ENCODE measurements around the gene NFKBIA. TPM values are rescaled to one million over a fixed set of nuclear protein-coding genes. Genes with fewer than 3 reads are reported as not detected.
A peak's percentile ranks its signal among the peaks of the same experiment; 100 is the strongest.
"Not testable (repeated sequence)": the region's sequence is repeated elsewhere in the genome, so short reads cannot be mapped to it uniquely, and the experiment has no call there.

The NFKBIA gene
- total and polyA plus RNA-seq, 7 donors: 48.7 to 151 (median 94.0) TPM

GRCh38 chr14:35375558-35376025 is 29.0 kb downstream of the NFKBIA start:
- H3K4me3 ChIP-seq: no peak overlapping the region
- no peak for ATAC-seq
- DNase-seq: peak in 1 of 2 donors; percentile 16
- H3K36me3 ChIP-seq (ENCODE audit: insufficient read depth in 1 of 2, low read depth in 1 of 2): no peaks in the 10 kb centered on the region
- H3K4me1 ChIP-seq: no peaks in the 10 kb centered on the region
- 73 to 77% (median 77%) methylated on average over 7 of the region's 7 CpGs for WGBS, 3 donors
- intact Hi-C loops (cut with DNase I): no loop called here
- TF ChIP-seq CTCF (IDR thresholded peaks at IDR 0.05): no peak
- no peaks in the 10 kb centered on the region for H3K27me3 ChIP-seq (ENCODE audit: insufficient read depth in 3 of 3, low read length in 2 of 3)
- no peak overlapping the region for H3K27ac ChIP-seq
- no peaks in the 10 kb centered on the region for H3K9me3 ChIP-seq

- ATAC-seq: peak; percentile 32 to 78 (median 76)
- no peaks in the 10 kb centered on the region for H3K4me1 ChIP-seq
- no peak for TF ChIP-seq CTCF (IDR thresholded peaks at IDR 0.05)
- no peaks in the 10 kb centered on the region for H3K36me3 ChIP-seq (ENCODE audit: insufficient read depth in 1 of 2, low read depth in 1 of 2)
- no peaks in the 10 kb centered on the region for H3K27me3 ChIP-seq (ENCODE audit: insufficient read depth in 3 of 3, low read length in 2 of 3)
- no peak overlapping the region for H3K27ac ChIP-seq
- DNase-seq: peak; percentile 51 to 66
- no peak overlapping the region for H3K4me3 ChIP-seq
- WGBS, 3 donors: 57 to 76% (median 68%) methylated on average over 7 of the region's 7 CpGs
- intact Hi-C loops (cut with DNase I): no loop called here
- no peaks in the 10 kb centered on the region for H3K9me3 ChIP-seq
Observed at GRCh38 chr14:35374263-35374712, 30.3 kb downstream of the NFKBIA start.

GRCh38 chr14:35373208-35373607 is 31.3 kb downstream of the NFKBIA start:
- H3K4me3 ChIP-seq; intact Hi-C loops (cut with DNase I); H3K4me1 ChIP-seq; H3K9me3 ChIP-seq; H3K27me3 ChIP-seq (ENCODE audit: insufficient read depth in 3 of 3, low read length in 2 of 3); H3K36me3 ChIP-seq (ENCODE audit: insufficient read depth in 1 of 2, low read depth in 1 of 2); ATAC-seq; H3K27ac ChIP-seq: not testable (repeated sequence)
- WGBS, 3 donors: 88 to 94% (median 89%) methylated on average over 11 of the region's 11 CpGs
- DNase-seq: peak in 1 of 2 donors; percentile 22

GRCh38 chr14:35370969-35371368 is 33.6 kb downstream of the NFKBIA start:
- peaks cover 12% of the 10 kb centered on the region for H3K4me1 ChIP-seq
- H3K27me3 ChIP-seq (ENCODE audit: insufficient read depth in 3 of 3, low read length in 2 of 3): no peaks in the 10 kb centered on the region
- intact Hi-C loops (cut with DNase I): no loop called here
- no peak overlapping the region for H3K27ac ChIP-seq
- H3K36me3 ChIP-seq (ENCODE audit: insufficient read depth in 1 of 2, low read depth in 1 of 2): no peaks in the 10 kb centered on the region
- TF ChIP-seq CTCF (IDR thresholded peaks at IDR 0.05): no peak
- H3K9me3 ChIP-seq: no peaks in the 10 kb centered on the region
- no peak overlapping the region for H3K4me3 ChIP-seq
- no peak for ATAC-seq
- peak in 1 of 2 donors; percentile 4 for DNase-seq
- WGBS, 3 donors: 70 to 87% (median 78%) methylated on average over 5 of the region's 5 CpGs

GRCh38 chr14:35369701-35370191 is 34.8 kb downstream of the NFKBIA start:
- H3K36me3 ChIP-seq (ENCODE audit: insufficient read depth in 1 of 2, low read depth in 1 of 2): no peaks in the 10 kb centered on the region
- peak in 1 of 2 donors; percentile 62 for DNase-seq
- WGBS, 3 donors: 50 to 64% (median 55%) methylated on average over 24 of the region's 24 CpGs
- H3K4me1 ChIP-seq: peaks cover 22% of the 10 kb centered on the region
- TF ChIP-seq CTCF (IDR thresholded peaks at IDR 0.05): no peak
- ATAC-seq: peak in 1 of 4 donors; percentile 9
- H3K27ac ChIP-seq: no peak overlapping the region
- H3K9me3 ChIP-seq: no peaks in the 10 kb centered on the region
- no peaks in the 10 kb centered on the region for H3K27me3 ChIP-seq (ENCODE audit: insufficient read depth in 3 of 3, low read length in 2 of 3)
- intact Hi-C loops (cut with DNase I): no loop called here
- H3K4me3 ChIP-seq: no peak overlapping the region
